ENCODE measurements around the gene PLPPR3. TPM values are rescaled to one million over a fixed set of nuclear protein-coding genes. Genes with fewer than 3 reads are reported as not detected.

The PLPPR3 gene
- total and polyA plus RNA-seq, 2 donors = 0.16 to 0.19 TPM

DNA sequence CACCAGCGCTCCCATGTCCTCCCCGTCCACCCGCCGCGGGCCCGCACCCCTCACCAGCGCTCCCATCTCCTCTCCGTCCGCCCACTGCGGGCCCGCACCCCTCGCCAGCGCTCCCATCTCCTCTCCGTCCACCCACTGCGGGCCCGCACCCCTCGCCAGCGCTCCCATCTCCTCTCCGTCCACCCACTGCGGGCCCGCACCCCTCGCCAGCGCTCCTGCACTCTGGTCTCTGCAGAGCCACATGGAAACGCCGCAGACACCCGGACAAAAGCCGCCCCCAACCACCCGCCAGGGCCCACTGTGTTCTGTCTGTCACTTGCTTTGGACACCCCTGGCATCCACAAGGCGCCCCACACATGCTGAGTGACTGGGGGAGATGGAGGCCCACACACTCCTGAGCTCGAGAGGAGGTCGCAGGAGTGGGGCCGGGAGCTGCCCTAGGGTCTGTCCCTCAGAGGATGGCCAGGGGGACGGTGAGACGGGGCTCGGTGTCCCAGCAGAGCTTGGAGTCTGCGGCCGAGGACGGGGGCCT is 45.1 kb upstream of the PLPPR3 start:
- peaks cover 11 to 24% of the 10 kb centered on the region in 2 donors for H3K27me3 ChIP-seq (ENCODE audit: control insufficient read depth in 2 of 2, insufficient read depth in 1 of 2, low read length in 1 of 2)
- no peak overlapping the region for H3K4me3 ChIP-seq (ENCODE audit: low read length in 2 of 2)
- H3K4me1 ChIP-seq (ENCODE audit: control insufficient read depth in 2 of 2, insufficient read depth in 2 of 2, low read length in 2 of 2) = peaks cover 7 to 20% of the 10 kb centered on the region in 2 donors
- peaks cover 0 to 11% of the 10 kb centered on the region in 2 donors for H3K9me3 ChIP-seq (ENCODE audit: control insufficient read depth in 2 of 2, insufficient read depth in 1 of 2, low read length in 1 of 2)
- H3K27ac ChIP-seq (ENCODE audit: low read depth in 1 of 2, low read length in 1 of 2) = no peak overlapping the region
- peaks cover 31 to 44% of the 10 kb centered on the region in 2 donors for H3K36me3 ChIP-seq (ENCODE audit: control insufficient read depth in 2 of 2, insufficient read depth in 2 of 2, low read length in 1 of 2)
- 93% methylated on average over 38 of the region's 38 CpGs for WGBS
- DNase-seq (ENCODE audit: low read depth in 6 of 9, low spot score in 9 of 9) = no peak

DNA sequence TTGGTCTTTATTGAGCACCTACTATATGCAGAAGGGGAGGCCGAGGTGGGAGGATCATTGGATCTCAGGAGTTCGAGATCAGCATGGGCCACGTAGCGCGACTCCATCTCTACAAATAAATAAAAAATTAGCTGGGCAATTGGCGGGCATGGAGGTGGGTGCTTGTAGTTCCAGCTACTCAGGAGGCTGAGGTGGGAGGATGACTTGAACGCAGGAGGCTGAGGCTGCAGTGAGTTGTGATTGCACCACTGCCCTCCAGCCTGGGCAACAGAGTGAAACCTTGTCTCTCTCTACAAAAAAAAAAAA is 41.5 kb upstream of the PLPPR3 start:
- peaks cover 13% of the 10 kb centered on the region in 2 donors for H3K36me3 ChIP-seq (ENCODE audit: control insufficient read depth in 2 of 2, insufficient read depth in 2 of 2, low read length in 1 of 2)
- DNase-seq (ENCODE audit: low read depth in 6 of 9, low spot score in 9 of 9) = no peak
- H3K27me3 ChIP-seq (ENCODE audit: control insufficient read depth in 2 of 2, insufficient read depth in 1 of 2, low read length in 1 of 2) = peaks cover 43 to 60% of the 10 kb centered on the region in 2 donors
- WGBS = 73% methylated on average over 7 of the region's 7 CpGs
- H3K9me3 ChIP-seq (ENCODE audit: control insufficient read depth in 2 of 2, insufficient read depth in 1 of 2, low read length in 1 of 2) = peaks cover 2 to 18% of the 10 kb centered on the region in 2 donors
- H3K4me3 ChIP-seq (ENCODE audit: low read length in 2 of 2) = no peak overlapping the region
- H3K4me1 ChIP-seq (ENCODE audit: control insufficient read depth in 2 of 2, insufficient read depth in 2 of 2, low read length in 2 of 2) = peaks cover 9 to 17% of the 10 kb centered on the region in 2 donors
- H3K27ac ChIP-seq (ENCODE audit: low read depth in 1 of 2, low read length in 1 of 2) = no peak overlapping the region

DNA sequence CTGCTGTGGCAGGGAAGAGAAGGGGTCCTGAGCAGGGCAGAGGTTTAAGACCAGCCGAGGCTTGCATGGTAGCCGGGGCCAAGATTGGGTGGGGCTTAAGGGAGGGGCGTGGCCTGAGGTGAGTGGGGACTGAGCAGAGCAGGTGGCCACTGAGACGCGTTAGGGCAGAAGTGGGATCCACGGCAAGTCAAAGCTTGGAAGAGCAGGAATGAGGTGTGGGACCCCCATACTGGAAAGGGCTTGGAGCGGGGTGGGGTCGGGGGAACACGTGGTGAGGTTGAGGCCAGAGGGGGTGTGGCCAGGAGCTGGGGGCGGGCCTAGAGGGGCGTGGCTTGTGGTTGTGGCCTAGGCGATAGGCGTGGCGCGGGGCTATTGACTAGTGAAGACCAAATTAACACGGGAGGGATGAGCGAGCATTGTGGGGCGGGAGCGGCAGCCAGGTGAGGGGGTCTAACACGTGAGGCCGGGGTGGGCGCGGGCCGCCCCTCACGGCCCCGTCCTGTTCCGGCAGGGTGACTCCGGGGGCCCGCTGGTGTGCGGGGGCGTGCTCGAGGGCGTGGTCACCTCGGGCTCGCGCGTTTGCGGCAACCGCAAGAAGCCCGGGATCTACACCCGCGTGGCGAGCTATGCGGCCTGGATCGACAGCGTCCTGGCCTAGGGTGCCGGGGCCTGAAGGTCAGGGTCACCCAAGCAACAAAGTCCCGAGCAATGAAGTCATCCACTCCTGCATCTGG is 41.0 kb upstream of the PLPPR3 start:
- H3K9me3 ChIP-seq (ENCODE audit: control insufficient read depth in 2 of 2, insufficient read depth in 1 of 2, low read length in 1 of 2) = peaks cover 2 to 18% of the 10 kb centered on the region in 2 donors
- WGBS = 7% methylated on average over 48 of the region's 48 CpGs
- no peak overlapping the region for H3K27ac ChIP-seq (ENCODE audit: low read depth in 1 of 2, low read length in 1 of 2)
- peaks cover 8% of the 10 kb centered on the region in 2 donors for H3K36me3 ChIP-seq (ENCODE audit: control insufficient read depth in 2 of 2, insufficient read depth in 2 of 2, low read length in 1 of 2)
- H3K4me1 ChIP-seq (ENCODE audit: control insufficient read depth in 2 of 2, insufficient read depth in 2 of 2, low read length in 2 of 2) = peaks cover 9 to 17% of the 10 kb centered on the region in 2 donors
- DNase-seq (ENCODE audit: low read depth in 6 of 9, low spot score in 9 of 9) = peak in 3 of 9 donors; percentile 37 to 56 (median 40)
- peaks cover 43 to 65% of the 10 kb centered on the region in 2 donors for H3K27me3 ChIP-seq (ENCODE audit: control insufficient read depth in 2 of 2, insufficient read depth in 1 of 2, low read length in 1 of 2)
- peak overlapping the region in 1 of 2 donors; percentile 25 for H3K4me3 ChIP-seq (ENCODE audit: low read length in 2 of 2)

DNA sequence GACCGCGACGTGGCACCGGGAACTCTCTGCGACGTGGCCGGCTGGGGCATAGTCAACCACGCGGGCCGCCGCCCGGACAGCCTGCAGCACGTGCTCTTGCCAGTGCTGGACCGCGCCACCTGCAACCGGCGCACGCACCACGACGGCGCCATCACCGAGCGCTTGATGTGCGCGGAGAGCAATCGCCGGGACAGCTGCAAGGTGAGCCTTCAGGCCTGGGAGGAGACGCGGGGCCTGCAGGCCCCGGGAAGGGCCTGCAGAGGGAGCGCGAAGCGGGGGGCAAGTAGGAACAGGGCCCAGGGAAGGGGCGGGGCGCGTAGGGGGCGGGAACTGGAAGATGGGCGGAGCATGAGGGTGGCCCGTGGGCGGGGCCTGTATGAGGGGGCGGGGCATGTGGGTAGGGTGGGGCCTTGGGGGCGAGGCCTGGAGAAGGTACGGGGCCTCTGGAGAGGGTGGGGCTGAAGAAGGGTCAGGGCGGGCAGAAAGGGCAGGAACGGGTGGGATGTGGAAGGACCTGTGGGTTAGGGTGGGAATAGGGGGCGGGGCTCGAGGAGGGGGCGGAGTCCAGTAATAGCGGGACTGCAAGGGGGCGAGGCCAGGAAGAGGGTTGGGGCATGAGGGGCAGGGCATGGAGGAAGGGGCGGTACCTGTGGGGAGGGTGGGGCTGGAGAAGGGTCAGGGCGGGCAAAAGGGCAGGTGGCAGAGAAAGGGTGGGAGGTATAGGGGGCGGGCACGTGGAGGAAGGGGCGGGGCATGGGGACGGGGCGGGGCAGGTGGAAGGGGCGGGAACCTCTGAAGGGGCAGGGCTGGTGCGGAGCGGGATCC is 40.2 kb upstream of the PLPPR3 start:
- H3K4me3 ChIP-seq (ENCODE audit: low read length in 2 of 2) = no peak overlapping the region
- H3K27me3 ChIP-seq (ENCODE audit: control insufficient read depth in 2 of 2, insufficient read depth in 1 of 2, low read length in 1 of 2) = peaks cover 43 to 70% of the 10 kb centered on the region in 2 donors
- H3K27ac ChIP-seq (ENCODE audit: low read depth in 1 of 2, low read length in 1 of 2) = no peak overlapping the region
- peaks cover 2 to 18% of the 10 kb centered on the region in 2 donors for H3K9me3 ChIP-seq (ENCODE audit: control insufficient read depth in 2 of 2, insufficient read depth in 1 of 2, low read length in 1 of 2)
- peaks cover 9 to 17% of the 10 kb centered on the region in 2 donors for H3K4me1 ChIP-seq (ENCODE audit: control insufficient read depth in 2 of 2, insufficient read depth in 2 of 2, low read length in 2 of 2)
- peak in 3 of 9 donors; percentile 18 to 35 (median 35) for DNase-seq (ENCODE audit: low read depth in 6 of 9, low spot score in 9 of 9)
- peaks cover 0 to 1% of the 10 kb centered on the region in 2 donors for H3K36me3 ChIP-seq (ENCODE audit: control insufficient read depth in 2 of 2, insufficient read depth in 2 of 2, low read length in 1 of 2)
- 22% methylated on average over 60 of the region's 60 CpGs for WGBS

DNA sequence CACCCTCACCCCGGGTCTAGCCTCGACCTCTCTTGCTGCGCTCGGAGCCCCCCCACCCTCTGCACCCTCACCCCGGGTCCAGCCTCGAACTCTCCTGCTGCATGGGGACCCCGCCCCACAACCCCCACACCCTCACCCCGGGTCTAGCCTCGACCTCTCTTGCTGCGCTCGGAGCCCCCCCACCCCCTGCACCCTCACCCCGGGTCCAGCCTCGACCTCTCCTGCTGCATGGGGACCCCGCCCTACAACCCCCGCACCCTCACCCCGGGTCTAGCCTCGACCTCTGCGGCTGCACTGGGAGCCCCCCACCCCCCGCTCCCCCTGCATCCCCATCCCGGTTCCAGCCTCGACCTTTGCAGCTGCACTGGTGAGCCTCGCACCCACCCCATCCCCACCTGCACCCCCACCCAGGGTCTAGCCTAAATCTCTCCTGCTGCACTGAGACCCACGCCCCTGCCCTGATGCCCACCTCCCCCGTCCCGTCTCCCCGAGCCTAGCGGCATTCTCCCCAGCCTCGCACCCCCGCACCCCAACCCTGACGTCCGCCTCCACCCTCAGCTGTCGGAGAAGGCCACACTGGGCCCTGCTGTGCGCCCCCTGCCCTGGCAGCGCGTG is 39.5 kb upstream of the PLPPR3 start:
- no peak overlapping the region for H3K4me3 ChIP-seq (ENCODE audit: low read length in 2 of 2)
- WGBS = 67% methylated on average over 35 of the region's 35 CpGs
- no peak for DNase-seq (ENCODE audit: low read depth in 6 of 9, low spot score in 9 of 9)
- H3K4me1 ChIP-seq (ENCODE audit: control insufficient read depth in 2 of 2, insufficient read depth in 2 of 2, low read length in 2 of 2) = peaks cover 9 to 17% of the 10 kb centered on the region in 2 donors
- H3K36me3 ChIP-seq (ENCODE audit: control insufficient read depth in 2 of 2, insufficient read depth in 2 of 2, low read length in 1 of 2) = no peaks in the 10 kb centered on the region
- peaks cover 2 to 18% of the 10 kb centered on the region in 2 donors for H3K9me3 ChIP-seq (ENCODE audit: control insufficient read depth in 2 of 2, insufficient read depth in 1 of 2, low read length in 1 of 2)
- H3K27ac ChIP-seq (ENCODE audit: low read depth in 1 of 2, low read length in 1 of 2) = no peak overlapping the region
- H3K27me3 ChIP-seq (ENCODE audit: control insufficient read depth in 2 of 2, insufficient read depth in 1 of 2, low read length in 1 of 2) = peaks cover 43 to 70% of the 10 kb centered on the region in 2 donors

DNA sequence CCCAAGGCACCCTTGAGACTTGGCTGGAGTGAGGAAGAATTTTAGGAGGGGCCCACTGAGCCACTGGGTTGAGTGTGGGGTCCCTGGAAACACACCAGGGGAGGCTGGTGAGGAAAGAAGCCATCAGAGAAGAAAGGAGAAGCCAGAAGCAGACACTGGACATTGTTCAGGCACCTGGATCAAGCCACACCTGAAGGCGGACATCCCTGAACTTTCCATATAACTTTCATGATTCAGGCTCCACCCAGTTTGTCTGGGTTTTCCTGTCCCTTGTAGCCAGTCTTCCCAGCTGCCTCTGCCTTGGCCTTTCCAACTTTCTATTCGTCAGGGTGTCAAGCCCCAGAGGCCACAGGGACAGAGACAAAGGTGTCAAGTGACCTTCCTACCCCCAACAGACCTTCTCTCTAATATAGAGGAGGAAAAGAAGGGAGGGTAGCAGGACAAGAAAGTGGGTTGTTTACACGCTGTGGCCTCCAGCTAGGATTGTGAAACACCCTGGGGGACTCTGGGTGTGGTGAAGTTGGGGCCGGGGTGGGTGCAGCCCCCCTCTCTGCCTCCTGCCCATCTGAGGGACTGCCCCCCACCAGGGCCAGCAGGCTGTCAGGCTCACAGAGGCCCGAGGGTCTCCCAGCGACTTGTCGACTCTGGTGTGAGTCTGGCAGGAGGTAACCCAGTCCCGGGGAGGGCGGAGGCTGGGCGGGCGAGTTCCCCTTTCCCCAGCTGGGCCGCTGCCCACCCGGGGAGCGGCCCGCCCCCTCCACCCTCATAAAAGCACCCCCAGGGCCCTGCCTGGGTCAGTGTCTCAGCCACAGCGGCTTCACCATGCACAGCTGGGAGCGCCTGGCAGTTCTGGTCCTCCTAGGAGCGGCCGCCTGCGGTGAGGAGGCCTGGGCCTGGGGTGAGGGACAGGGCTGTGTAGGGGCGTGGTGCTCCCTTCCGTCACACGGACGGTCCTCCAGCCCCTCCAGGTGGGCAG is 37.4 kb upstream of the PLPPR3 start, which contains the start of gene CFD:
Gene CFD, plus strand, starts transcription at position 797 of the 976 bp plus-strand sequence. Its CDS starts 26 bp downstream, at position 823.
- peaks cover 9 to 17% of the 10 kb centered on the region in 2 donors for H3K4me1 ChIP-seq (ENCODE audit: control insufficient read depth in 2 of 2, insufficient read depth in 2 of 2, low read length in 2 of 2)
- no peak for DNase-seq (ENCODE audit: low read depth in 6 of 9, low spot score in 9 of 9)
- 25% methylated on average over 24 of the region's 24 CpGs for WGBS

DNA sequence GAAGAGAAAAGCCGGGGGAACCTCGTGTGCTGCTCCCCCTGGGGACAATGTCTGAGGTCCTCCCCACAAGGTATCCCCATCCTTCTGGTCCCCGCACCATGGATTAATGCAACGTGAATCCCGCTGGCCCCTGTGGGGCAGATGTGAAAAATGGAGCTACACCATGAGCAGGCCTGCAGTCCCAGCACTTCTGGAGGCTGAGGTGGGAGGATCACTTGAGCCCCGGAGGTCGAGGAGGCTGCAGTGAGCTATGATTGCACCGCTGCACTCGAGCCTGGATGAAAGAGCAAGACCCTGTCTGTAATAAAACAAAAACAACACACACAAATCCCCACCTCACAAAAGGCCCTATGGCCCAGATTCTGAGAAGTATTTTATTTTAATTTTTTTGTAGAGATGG is 36.5 kb upstream of the PLPPR3 start:
- Histone ChIP-seq H3K9me3 (ENCODE audit: control insufficient read depth in 2 of 2, insufficient read depth in 1 of 2, low read length in 1 of 2) (peaks cover 2 to 17% of the 10 kb centered on the region in 2 donors), H3K27ac (ENCODE audit: low read depth in 1 of 2, low read length in 1 of 2) (no peak overlapping the region), H3K4me1 (ENCODE audit: control insufficient read depth in 2 of 2, insufficient read depth in 2 of 2, low read length in 2 of 2) (peaks cover 9% of the 10 kb centered on the region in 2 donors), H3K36me3 (ENCODE audit: control insufficient read depth in 2 of 2, insufficient read depth in 2 of 2, low read length in 1 of 2) (no peaks in the 10 kb centered on the region), H3K4me3 (ENCODE audit: low read length in 2 of 2) (no peak overlapping the region), H3K27me3 (ENCODE audit: control insufficient read depth in 2 of 2, insufficient read depth in 1 of 2, low read length in 1 of 2) (peaks cover 43 to 82% of the 10 kb centered on the region in 2 donors)
- WGBS = 83% methylated on average over 9 of the region's 9 CpGs
- DNase-seq (ENCODE audit: low read depth in 6 of 9, low spot score in 9 of 9) = no peak

More for the DNA sequence above, 37.4 kb upstream of the PLPPR3 start, which contains the start of gene CFD:
- H3K4me3 ChIP-seq (ENCODE audit: low read length in 2 of 2) = no peak within 1 kb of the TSS
- H3K9me3 ChIP-seq (ENCODE audit: control insufficient read depth in 2 of 2, insufficient read depth in 1 of 2, low read length in 1 of 2) = peaks cover 2 to 18% of the 10 kb centered on the region in 2 donors
- no peak within 1 kb of the TSS for H3K27ac ChIP-seq (ENCODE audit: low read depth in 1 of 2, low read length in 1 of 2)
- H3K36me3 ChIP-seq (ENCODE audit: control insufficient read depth in 2 of 2, insufficient read depth in 2 of 2, low read length in 1 of 2) = no peaks in the 10 kb centered on the region
- H3K27me3 ChIP-seq (ENCODE audit: control insufficient read depth in 2 of 2, insufficient read depth in 1 of 2, low read length in 1 of 2) = peaks cover 43 to 84% of the 10 kb centered on the region in 2 donors

DNA sequence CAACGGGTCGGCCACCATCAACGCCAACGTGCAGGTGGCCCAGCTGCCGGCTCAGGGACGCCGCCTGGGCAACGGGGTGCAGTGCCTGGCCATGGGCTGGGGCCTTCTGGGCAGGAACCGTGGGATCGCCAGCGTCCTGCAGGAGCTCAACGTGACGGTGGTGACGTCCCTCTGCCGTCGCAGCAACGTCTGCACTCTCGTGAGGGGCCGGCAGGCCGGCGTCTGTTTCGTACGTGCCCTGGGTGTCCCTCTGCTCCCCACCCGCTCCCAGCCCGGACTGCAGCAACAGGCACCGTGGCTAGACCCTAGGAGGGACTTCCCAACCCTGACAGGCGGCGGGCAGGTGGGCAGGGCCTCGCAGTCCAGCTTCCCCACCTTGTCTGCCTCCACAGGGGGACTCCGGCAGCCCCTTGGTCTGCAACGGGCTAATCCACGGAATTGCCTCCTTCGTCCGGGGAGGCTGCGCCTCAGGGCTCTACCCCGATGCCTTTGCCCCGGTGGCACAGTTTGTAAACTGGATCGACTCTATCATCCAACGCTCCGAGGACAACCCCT is 33.9 kb upstream of the PLPPR3 start:
- Histone ChIP-seq H3K4me3 (ENCODE audit: low read length in 2 of 2) (no peak overlapping the region), H3K4me1 (ENCODE audit: control insufficient read depth in 2 of 2, insufficient read depth in 2 of 2, low read length in 2 of 2) (no peaks in the 10 kb centered on the region), H3K27ac (ENCODE audit: low read depth in 1 of 2, low read length in 1 of 2) (no peak overlapping the region), H3K9me3 (ENCODE audit: control insufficient read depth in 2 of 2, insufficient read depth in 1 of 2, low read length in 1 of 2) (peaks cover 0 to 5% of the 10 kb centered on the region in 2 donors), H3K27me3 (ENCODE audit: control insufficient read depth in 2 of 2, insufficient read depth in 1 of 2, low read length in 1 of 2) (peaks cover 34 to 81% of the 10 kb centered on the region in 2 donors), H3K36me3 (ENCODE audit: control insufficient read depth in 2 of 2, insufficient read depth in 2 of 2, low read length in 1 of 2) (no peaks in the 10 kb centered on the region)
- no peak for DNase-seq (ENCODE audit: low read depth in 6 of 9, low spot score in 9 of 9)
- 86% methylated on average over 40 of the region's 40 CpGs for WGBS

Data from thymus (tissue), 11 donors.